Brain microvascular endothelial cell (primary cell): ENCODE data around the gene KIAA1586.
"Not testable (repeated sequence)": the region's sequence is repeated elsewhere in the genome, so short reads cannot be mapped to it uniquely, and the experiment has no call there.

ENCODE experiments used
- DNase-seq: peaks from one replicate; pipeline ENCODE4 v3.0.0-alpha.2; 2020
- H3K27ac ChIP-seq: fragments of 250-450 bp; sonication (Bioruptor Pico); 2 replicates; pipeline ENCODE4 v1.5.1; 2020; ENCODE audit warnings: mild to moderate bottlenecking, moderate library complexity
- H3K27me3 ChIP-seq: fragments of 250-450 bp; sonication (Bioruptor Pico); replicated peaks from 2 replicates; pipeline ENCODE4 v1.5.1; 2020; ENCODE audit warnings: mild to moderate bottlenecking
- H3K36me3 ChIP-seq: fragments of 250-450 bp; sonication (Bioruptor Pico); replicated peaks from 2 replicates; pipeline ENCODE4 v1.5.1; 2020; ENCODE audit warnings: mild to moderate bottlenecking
- H3K4me3 ChIP-seq: 2 replicates; pipeline ENCODE4 v1.5.1; 2011; ENCODE audit warnings: low read depth, mild to moderate bottlenecking, control low read depth, low read length, moderate library complexity
- in situ Hi-C: cut with HindIII; loops from 2 replicates; pipeline ENCODE4 v1.10.0; 2017; ENCODE audit warnings: low sequenced_read_pairs, low pct_ligation_motif_present
- TF ChIP-seq, protein P1 (sequence below): IDR thresholded peaks from 2 replicates; pipeline ENCODE4 v1.5.1; 2011; ENCODE audit warnings: low read depth, mild to moderate bottlenecking, moderate library complexity, low read length, control low read depth, inconsistent platforms; ENCODE audit errors: missing control alignments

The KIAA1586 gene

DNA sequence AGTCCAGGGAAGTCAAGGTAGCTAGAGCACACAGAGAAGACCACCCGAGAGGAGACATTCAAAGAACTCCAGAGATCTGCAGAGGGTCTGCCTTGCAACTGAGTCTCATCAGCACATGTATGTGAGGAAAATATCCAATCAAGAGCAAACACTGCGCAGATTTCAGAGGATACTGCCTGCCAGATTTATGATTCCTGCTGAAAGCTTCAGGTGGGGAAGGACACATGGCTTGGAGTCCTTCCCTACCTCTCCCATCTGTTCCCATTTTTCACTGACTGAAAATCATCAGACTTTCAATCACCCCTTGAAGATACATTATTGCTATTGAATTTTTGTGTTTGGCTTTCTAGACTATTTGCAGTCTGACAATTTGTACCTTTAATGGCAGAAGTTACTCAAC lies 7.6 kb upstream of the KIAA1586 start:
- TF ChIP-seq, protein P1, sequence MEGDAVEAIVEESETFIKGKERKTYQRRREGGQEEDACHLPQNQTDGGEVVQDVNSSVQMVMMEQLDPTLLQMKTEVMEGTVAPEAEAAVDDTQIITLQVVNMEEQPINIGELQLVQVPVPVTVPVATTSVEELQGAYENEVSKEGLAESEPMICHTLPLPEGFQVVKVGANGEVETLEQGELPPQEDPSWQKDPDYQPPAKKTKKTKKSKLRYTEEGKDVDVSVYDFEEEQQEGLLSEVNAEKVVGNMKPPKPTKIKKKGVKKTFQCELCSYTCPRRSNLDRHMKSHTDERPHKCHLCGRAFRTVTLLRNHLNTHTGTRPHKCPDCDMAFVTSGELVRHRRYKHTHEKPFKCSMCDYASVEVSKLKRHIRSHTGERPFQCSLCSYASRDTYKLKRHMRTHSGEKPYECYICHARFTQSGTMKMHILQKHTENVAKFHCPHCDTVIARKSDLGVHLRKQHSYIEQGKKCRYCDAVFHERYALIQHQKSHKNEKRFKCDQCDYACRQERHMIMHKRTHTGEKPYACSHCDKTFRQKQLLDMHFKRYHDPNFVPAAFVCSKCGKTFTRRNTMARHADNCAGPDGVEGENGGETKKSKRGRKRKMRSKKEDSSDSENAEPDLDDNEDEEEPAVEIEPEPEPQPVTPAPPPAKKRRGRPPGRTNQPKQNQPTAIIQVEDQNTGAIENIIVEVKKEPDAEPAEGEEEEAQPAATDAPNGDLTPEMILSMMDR: no peak
- Histone ChIP-seq H3K4me3 (no peak overlapping the region), H3K27ac (no peak overlapping the region), H3K27me3 (no peaks in the 10 kb centered on the region), H3K36me3 (no peaks in the 10 kb centered on the region)
- DNase-seq: no peak
- in situ Hi-C loops: no loop called here

- Histone ChIP-seq H3K36me3 (no peaks in the 10 kb centered on the region), H3K4me3 (no peak overlapping the region), H3K27ac (no peak overlapping the region), H3K27me3 (no peaks in the 10 kb centered on the region)
- TF ChIP-seq, protein P1: peak; percentile 47
- in situ Hi-C loops: no loop called here
- no peak for DNase-seq
Observed at GRCh38 chr6:57040011-57040410, 6.5 kb upstream of the KIAA1586 start.

DNA sequence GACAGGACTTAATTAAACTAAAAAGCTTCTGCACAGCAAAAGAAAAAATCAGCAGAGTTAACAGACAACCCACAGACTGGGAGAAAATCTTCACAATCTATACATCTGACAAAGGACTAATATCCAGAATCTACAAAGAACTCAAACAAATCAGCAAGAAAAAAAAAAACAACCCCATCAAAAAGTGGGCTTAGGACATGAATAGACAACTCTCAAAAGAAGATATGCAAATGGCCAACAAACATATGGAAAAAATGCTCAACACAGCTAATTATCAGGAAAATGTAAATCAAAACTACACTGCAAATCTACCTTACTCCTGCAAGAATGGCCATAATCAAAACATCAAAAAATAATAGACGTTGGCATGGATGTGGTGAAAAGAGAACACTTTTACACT lies 2.4 kb upstream of the KIAA1586 start:
- H3K36me3 ChIP-seq, DNase-seq, in situ Hi-C loops, H3K27me3 ChIP-seq, H3K27ac ChIP-seq, H3K4me3 ChIP-seq: not testable (repeated sequence)

DNA sequence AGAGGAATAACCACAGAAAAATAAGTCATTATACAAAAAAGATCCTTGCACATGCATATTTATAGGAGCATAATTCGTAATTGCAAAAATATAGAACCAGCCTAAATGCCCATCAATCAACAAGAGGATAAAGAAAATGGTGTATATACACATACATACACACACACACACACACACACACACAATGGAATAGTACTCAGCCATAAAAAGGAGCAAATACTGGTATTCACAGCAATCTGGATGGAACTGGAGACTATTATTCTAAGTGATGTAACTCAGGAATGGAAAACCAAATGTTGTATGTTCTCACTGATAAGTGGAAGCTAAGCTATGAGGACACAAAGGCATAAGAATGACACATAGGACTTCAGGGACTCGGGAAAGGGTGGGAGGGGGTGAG lies 1.9 kb upstream of the KIAA1586 start:
- H3K4me3 ChIP-seq: no peak overlapping the region
- in situ Hi-C loops: no loop called here

GRCh38 chr6:57047257-57047585 lies 728 bp downstream of the KIAA1586 start:
- H3K4me3 ChIP-seq, H3K27ac ChIP-seq, in situ Hi-C loops, H3K36me3 ChIP-seq, DNase-seq, H3K27me3 ChIP-seq: not testable (repeated sequence)

More for the DNA sequence above, 1.9 kb upstream of the KIAA1586 start:
- Histone ChIP-seq H3K27ac (no peak overlapping the region), H3K27me3 (no peaks in the 10 kb centered on the region), H3K36me3 (no peaks in the 10 kb centered on the region)
- DNase-seq: no peak
- TF ChIP-seq, protein P1: no peak

- in situ Hi-C loops, H3K27me3 ChIP-seq, H3K27ac ChIP-seq, DNase-seq: not testable (repeated sequence)
- Histone ChIP-seq H3K4me3 (peak overlapping the region; percentile 15), H3K36me3 (peaks cover 12% of the 10 kb centered on the region)
Observed at GRCh38 chr6:57047859-57048258, 1.4 kb downstream of the KIAA1586 start.

DNA sequence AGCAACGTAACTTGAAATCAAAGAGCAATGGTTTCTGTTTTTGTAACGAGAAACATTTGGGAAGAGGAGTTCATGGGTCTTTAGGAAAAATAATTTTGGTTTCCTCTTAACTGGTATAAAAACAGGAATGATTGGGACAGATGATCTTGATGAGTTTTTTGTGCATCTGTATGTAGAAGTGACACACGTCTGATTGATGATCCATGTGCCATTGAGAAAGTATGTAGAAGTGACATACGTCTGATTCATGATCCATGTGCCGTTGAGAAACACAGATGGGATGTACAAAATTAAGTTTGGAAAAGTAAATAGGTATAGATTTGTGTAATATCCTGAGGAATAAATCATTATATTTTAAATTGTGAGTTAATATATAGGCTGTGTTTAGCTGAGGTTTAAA lies 2.1 kb downstream of the KIAA1586 start:
- H3K36me3 ChIP-seq: peaks cover 17% of the 10 kb centered on the region
- in situ Hi-C loops: no loop called here
- no peak overlapping the region for H3K4me3 ChIP-seq
- H3K27me3 ChIP-seq: no peaks in the 10 kb centered on the region
- no peak overlapping the region for H3K27ac ChIP-seq
- no peak for DNase-seq
- TF ChIP-seq, protein P1: no peak

- peaks cover 4% of the 10 kb centered on the region for H3K36me3 ChIP-seq
- H3K27ac ChIP-seq: no peak overlapping the region
- H3K27me3 ChIP-seq: no peaks in the 10 kb centered on the region
- no peak for DNase-seq
- in situ Hi-C loops: no loop called here
- TF ChIP-seq, protein P1: no peak
- H3K4me3 ChIP-seq: no peak overlapping the region
Observed at GRCh38 chr6:57063847-57064246, 17.4 kb downstream of the KIAA1586 start.
